ENCODE data around the gene CCL28. TPM values are rescaled to one million over a fixed set of nuclear protein-coding genes. Genes with fewer than 3 reads are reported as not detected.

CCL28 gene
- total and polyA plus RNA-seq, 2 experiments from 2014 or later, result 5.7 to 7.1 TPM

- no peak overlapping the region for H3K27ac Mint-ChIP-seq
- ATAC-seq (no peak), DNase-seq (ENCODE audit: low spot score) (no peak)
- Histone ChIP-seq H3K27me3 (ENCODE audit: insufficient read depth) (no peaks in the 10 kb centered on the region), H3K27ac (ENCODE audit: low read depth) (no peak overlapping the region), H3K9me2 (ENCODE audit: insufficient read depth) (no peaks in the 10 kb centered on the region), H2AFZ (no peak overlapping the region), H3K36me3 (ENCODE audit: insufficient read depth) (no peaks in the 10 kb centered on the region), H3F3A (replicated peaks; ENCODE audit: low read depth) (no peaks in the 10 kb centered on the region), H3K79me2 (replicated peaks; ENCODE audit: insufficient read depth) (no peaks in the 10 kb centered on the region), H3K4me3 (no peak overlapping the region), H4K20me1 (replicated peaks; ENCODE audit: insufficient read depth) (no peaks in the 10 kb centered on the region), H3K4me1 (ENCODE audit: insufficient read depth) (no peaks in the 10 kb centered on the region), H3K4me2 (no peak overlapping the region)
- TF ChIP-seq EZH2 (IDR thresholded peaks at IDR 0.05; ENCODE audit: low read depth, unreplicated experiment) (no peak), ZNF462 (CRISPR knock-in tag; IDR thresholded peaks at IDR 0.05) (no peak), CREB1 (CRISPR knock-in tag; IDR thresholded peaks at IDR 0.05; ENCODE audit: low read depth) (no peak), EZH2phosphoT487 (IDR thresholded peaks at IDR 0.05; ENCODE audit: unreplicated experiment) (no peak), ZNF114 (CRISPR knock-in tag; IDR thresholded peaks at IDR 0.05) (no peak), STAT1 (IDR thresholded peaks at IDR 0.05; ENCODE audit: unreplicated experiment) (no peak), JUNB (IDR thresholded peaks at IDR 0.05; ENCODE audit: unreplicated experiment) (no peak), ZNF331 (CRISPR knock-in tag; IDR thresholded peaks at IDR 0.05; ENCODE audit: low read depth) (no peak), CTCF (conservative IDR thresholded peaks at IDR 0.05; ENCODE audit: low read depth in 2 of 2) (no peak), NANOG (IDR thresholded peaks at IDR 0.05; ENCODE audit: borderline replicate concordance) (no peak), REST (IDR thresholded peaks at IDR 0.05; ENCODE audit: unreplicated experiment) (no peak), POLR2AphosphoS5 (IDR thresholded peaks at IDR 0.05; ENCODE audit: low read depth) (no peak), ETS1 (IDR thresholded peaks at IDR 0.05) (no peak)
- peaks cover 13% of the 10 kb centered on the region; the same call in 2 of the 3 replicates for H3K36me3 Mint-ChIP-seq (ENCODE audit: low read depth)
- peaks cover 34% of the 10 kb centered on the region for H3K9me3 Mint-ChIP-seq
- H3K4me3 Mint-ChIP-seq, result no peak overlapping the region
- peaks cover 4% of the 10 kb centered on the region for H3K27me3 Mint-ChIP-seq (ENCODE audit: insufficient read depth, low read depth, poor library complexity)
- H3K4me1 Mint-ChIP-seq, result no peaks in the 10 kb centered on the region
Measured at GRCh38 chr5:43358301-43358700, 53.9 kb downstream of the CCL28 start.
